OCI-LY1 (cell line): ENCODE measurements around the gene FRMD3.

Experiments used
- H2AFZ ChIP-seq: fragments of 200-600 bp; sonication (generic), shearing (Covaris generic); 2 replicates; pipeline ENCODE4 v1.6.0; 2014; ENCODE audit warnings: antibody characterized with exemption, mild to moderate bottlenecking, low read length
- H3F3A ChIP-seq: fragments of 200-600 bp; sonication (generic), shearing (Covaris generic); 2 replicates; pipeline ENCODE4 v1.6.0; 2014; ENCODE audit warnings: mild to moderate bottlenecking, antibody characterized with exemption, low read length, moderate library complexity; ENCODE audit not compliant: insufficient read depth
- H3K27ac ChIP-seq: fragments of 200-600 bp; sonication (generic); 2 replicates; pipeline ENCODE4 v1.5.1; 2014; ENCODE audit warnings: low read length, mixed run types, mild to moderate bottlenecking, low read depth; ENCODE audit not compliant: poor library complexity, severe bottlenecking
- H3K27me3 ChIP-seq: fragments of 200-600 bp; sonication (generic); 2 replicates; pipeline ENCODE4 v1.6.0; 2014; ENCODE audit warnings: antibody characterized with exemption, mild to moderate bottlenecking, low read length, moderate library complexity; ENCODE audit not compliant: insufficient read depth
- H3K36me3 ChIP-seq: fragments of 200-600 bp; sonication (generic); 2 replicates; pipeline ENCODE4 v1.6.1; 2014; ENCODE audit warnings: mild to moderate bottlenecking, antibody characterized with exemption, low read length, moderate library complexity, mixed read lengths; ENCODE audit not compliant: insufficient read depth
- H3K4me1 ChIP-seq: fragments of 200-600 bp; sonication (generic); 2 replicates; pipeline ENCODE4 v1.5.1; 2014; ENCODE audit warnings: mild to moderate bottlenecking, low read length, moderate library complexity; ENCODE audit not compliant: insufficient read depth, severe bottlenecking
- H3K4me2 ChIP-seq: fragments of 200-600 bp; sonication (generic), shearing (Covaris generic); 2 replicates; pipeline ENCODE4 v1.6.1; 2014; ENCODE audit warnings: low read length
- H3K4me3 ChIP-seq: fragments of 200-600 bp; sonication (generic); 2 replicates; pipeline ENCODE4 v1.5.1; 2014; ENCODE audit warnings: low read length, low read depth, mild to moderate bottlenecking, mixed read lengths; ENCODE audit not compliant: poor library complexity, severe bottlenecking
- H3K79me2 ChIP-seq: fragments of 200-600 bp; shearing (Covaris generic); 2 replicates; pipeline ENCODE4 v1.6.1; 2016; ENCODE audit warnings: mixed run types, low read length, mixed read lengths; ENCODE audit not compliant: insufficient read depth
- H3K9ac ChIP-seq: fragments of 200-600 bp; sonication (generic), shearing (Covaris generic); 2 replicates; pipeline ENCODE4 v1.6.1; 2014; ENCODE audit warnings: mild to moderate bottlenecking, low read length, mixed read lengths
- H3K9me2 ChIP-seq: fragments of 200-600 bp; sonication (generic), shearing (Covaris generic); 2 replicates; pipeline ENCODE4 v1.6.1; 2014; ENCODE audit warnings: low read depth, mild to moderate bottlenecking, low read length, mixed read lengths
- H3K9me3 ChIP-seq: fragments of 200-600 bp; shearing (Covaris generic); 2 replicates; pipeline ENCODE4 v1.6.1; 2014; ENCODE audit warnings: low read length, mixed read lengths
- H4K20me1 ChIP-seq: fragments of 200-600 bp; sonication (generic), shearing (Covaris generic); 2 replicates; pipeline ENCODE4 v1.6.0; 2016; ENCODE audit warnings: mild to moderate bottlenecking, low read length; ENCODE audit not compliant: insufficient read depth
- EZH2 ChIP-seq: fragments of 200-600 bp; sonication (generic), shearing (Covaris generic); IDR thresholded peaks from 2 replicates; pipeline ENCODE4 v1.8.0; 2017; ENCODE audit warnings: borderline replicate concordance, mixed run types, mild to moderate bottlenecking, antibody characterized with exemption, low read length, moderate library complexity, mixed read lengths
- TF ChIP-seq, protein P1 (sequence below): fragments of 200-600 bp; sonication (generic), shearing (Covaris generic); IDR thresholded peaks from 2 replicates; pipeline ENCODE4 v1.5.1; 2017; ENCODE audit warnings: mild to moderate bottlenecking, antibody characterized with exemption, low read length, moderate library complexity, mixed read lengths

Gene FRMD3

DNA sequence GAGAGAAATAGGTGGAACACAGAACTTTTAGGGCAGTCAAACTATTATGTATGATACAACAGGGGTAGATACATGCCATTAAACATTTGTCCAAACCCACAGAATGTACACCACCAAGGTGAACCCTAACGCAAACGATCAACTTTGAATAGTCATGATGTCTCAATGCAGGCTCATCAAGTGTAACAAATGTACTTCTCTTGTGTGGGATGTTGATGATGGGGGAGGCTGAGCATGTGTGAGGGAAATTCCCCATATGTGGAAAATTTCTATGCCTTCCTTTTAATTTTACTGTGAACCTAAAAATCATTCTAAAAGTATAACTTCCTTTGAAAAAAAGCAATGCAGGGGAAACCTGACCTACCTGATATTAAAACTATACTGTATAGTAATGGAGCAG, 273.9 kb downstream of the FRMD3 start:
- no peaks in the 10 kb centered on the region for H3K4me1 ChIP-seq
- no peaks in the 10 kb centered on the region for H3K9me2 ChIP-seq
- no peaks in the 10 kb centered on the region for H4K20me1 ChIP-seq
- H3K9me3 ChIP-seq: no peaks in the 10 kb centered on the region
- H3K27me3 ChIP-seq: no peaks in the 10 kb centered on the region
- TF ChIP-seq, protein P1, sequence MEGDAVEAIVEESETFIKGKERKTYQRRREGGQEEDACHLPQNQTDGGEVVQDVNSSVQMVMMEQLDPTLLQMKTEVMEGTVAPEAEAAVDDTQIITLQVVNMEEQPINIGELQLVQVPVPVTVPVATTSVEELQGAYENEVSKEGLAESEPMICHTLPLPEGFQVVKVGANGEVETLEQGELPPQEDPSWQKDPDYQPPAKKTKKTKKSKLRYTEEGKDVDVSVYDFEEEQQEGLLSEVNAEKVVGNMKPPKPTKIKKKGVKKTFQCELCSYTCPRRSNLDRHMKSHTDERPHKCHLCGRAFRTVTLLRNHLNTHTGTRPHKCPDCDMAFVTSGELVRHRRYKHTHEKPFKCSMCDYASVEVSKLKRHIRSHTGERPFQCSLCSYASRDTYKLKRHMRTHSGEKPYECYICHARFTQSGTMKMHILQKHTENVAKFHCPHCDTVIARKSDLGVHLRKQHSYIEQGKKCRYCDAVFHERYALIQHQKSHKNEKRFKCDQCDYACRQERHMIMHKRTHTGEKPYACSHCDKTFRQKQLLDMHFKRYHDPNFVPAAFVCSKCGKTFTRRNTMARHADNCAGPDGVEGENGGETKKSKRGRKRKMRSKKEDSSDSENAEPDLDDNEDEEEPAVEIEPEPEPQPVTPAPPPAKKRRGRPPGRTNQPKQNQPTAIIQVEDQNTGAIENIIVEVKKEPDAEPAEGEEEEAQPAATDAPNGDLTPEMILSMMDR: no peak
- no peak for TF ChIP-seq EZH2
- no peaks in the 10 kb centered on the region for H3F3A ChIP-seq
- H3K4me3 ChIP-seq: no peak overlapping the region
- no peak overlapping the region for H3K27ac ChIP-seq
- no peak overlapping the region for H3K9ac ChIP-seq
- no peaks in the 10 kb centered on the region for H3K36me3 ChIP-seq
- H3K4me2 ChIP-seq: no peak overlapping the region
- H2AFZ ChIP-seq: no peak overlapping the region
- H3K79me2 ChIP-seq: no peaks in the 10 kb centered on the region

DNA sequence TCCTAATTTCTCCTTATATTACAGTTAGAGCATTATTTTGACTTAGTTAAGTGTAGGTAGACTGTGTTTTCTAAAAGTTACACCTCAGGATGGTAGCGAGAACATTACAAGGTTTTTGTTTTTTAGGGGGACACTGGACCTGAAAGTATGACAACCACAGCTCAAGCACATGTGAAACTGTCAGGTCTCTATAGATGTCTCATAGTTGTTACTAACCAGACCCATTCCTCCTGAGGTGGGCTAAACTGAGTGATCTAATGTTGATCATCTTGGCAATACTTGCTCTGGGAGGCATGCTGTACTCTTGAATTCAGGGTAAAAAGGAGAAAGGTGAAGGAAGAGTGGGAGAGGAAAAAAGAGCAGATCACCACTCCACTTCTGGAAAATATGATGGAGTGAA, 278.6 kb downstream of the FRMD3 start:
- no peaks in the 10 kb centered on the region for H3K27me3 ChIP-seq
- TF ChIP-seq EZH2: no peak

GRCh38 chr9:83257937-83258891, 280.0 kb downstream of the FRMD3 start:
- Histone ChIP-seq H3K27ac (no peak overlapping the region), H2AFZ (no peak overlapping the region), H3K36me3 (no peaks in the 10 kb centered on the region), H4K20me1 (no peaks in the 10 kb centered on the region), H3K9me3 (no peaks in the 10 kb centered on the region), H3K4me2 (no peak overlapping the region), H3K27me3 (no peaks in the 10 kb centered on the region), H3K9me2 (no peaks in the 10 kb centered on the region), H3K9ac (no peak overlapping the region), H3K4me3 (no peak overlapping the region), H3K4me1 (no peaks in the 10 kb centered on the region), H3K79me2 (no peaks in the 10 kb centered on the region), H3F3A (no peaks in the 10 kb centered on the region)
- no peak for TF ChIP-seq EZH2
- TF ChIP-seq, protein P1: no peak

More for the DNA sequence above, 278.6 kb downstream of the FRMD3 start:
- Histone ChIP-seq H3K79me2 (no peaks in the 10 kb centered on the region), H3K4me3 (no peak overlapping the region), H2AFZ (no peak overlapping the region), H3K4me1 (no peaks in the 10 kb centered on the region), H4K20me1 (no peaks in the 10 kb centered on the region), H3K9ac (no peak overlapping the region), H3K9me3 (no peaks in the 10 kb centered on the region), H3K36me3 (no peaks in the 10 kb centered on the region), H3F3A (no peaks in the 10 kb centered on the region), H3K4me2 (no peak overlapping the region), H3K9me2 (no peaks in the 10 kb centered on the region), H3K27ac (no peak overlapping the region)
